GM21529 (cell line): ENCODE results near the gene TEX13A.
"Not testable (repeated sequence)": the region's sequence is repeated elsewhere in the genome, so short reads cannot be mapped to it uniquely, and the experiment has no call there.

Source experiments
- ATAC-seq: cut with Tn5 transposase; IDR thresholded peaks from one replicate; pipeline ENCODE4 v1.9.1; 2021; ENCODE audit not compliant: unreplicated experiment

Gene TEX13A

GRCh38 chrX:105220636-105221035 lies at the start of gene TEX13A:
TEX13A (minus strand) TSS chrX:105220694; CDS start chrX:105220397, 297 bp downstream.
- ATAC-seq: no peak

- ATAC-seq: no peak
These were observed 48.9 kb upstream of the TEX13A start for GRCh38 chrX:105269386-105269785.

- ATAC-seq: no peak
These were observed 46.7 kb upstream of the TEX13A start for GRCh38 chrX:105267167-105267566.

- ATAC-seq: no peak
These were observed 46.0 kb upstream of the TEX13A start for GRCh38 chrX:105266456-105266855.

- no peak for ATAC-seq
These were observed 44.6 kb upstream of the TEX13A start for GRCh38 chrX:105265093-105265492.

GRCh38 chrX:105263801-105264200 lies 43.3 kb upstream of the TEX13A start:
- ATAC-seq: no peak

- no peak for ATAC-seq
These were observed 42.7 kb upstream of the TEX13A start for GRCh38 chrX:105263171-105263570.

GRCh38 chrX:105260291-105261043 lies 40.0 kb upstream of the TEX13A start:
- no peak for ATAC-seq

GRCh38 chrX:105241056-105241455 lies 20.6 kb upstream of the TEX13A start:
- no peak for ATAC-seq

- not testable (repeated sequence) for ATAC-seq
These were observed 16.9 kb upstream of the TEX13A start for GRCh38 chrX:105237407-105237806.

GRCh38 chrX:105229146-105229545 lies 8.7 kb upstream of the TEX13A start:
- no peak for ATAC-seq

GRCh38 chrX:105228602-105229001 lies 8.1 kb upstream of the TEX13A start:
- ATAC-seq: no peak

- no peak for ATAC-seq
These were observed 6.0 kb upstream of the TEX13A start for GRCh38 chrX:105226499-105226898.

GRCh38 chrX:105221374-105221773 lies 880 bp upstream of the TEX13A start:
- no peak for ATAC-seq

GRCh38 chrX:105219454-105220401 lies 766 bp downstream of the TEX13A start:
- ATAC-seq: no peak

- ATAC-seq: no peak
These were observed 9.4 kb downstream of the TEX13A start for GRCh38 chrX:105211066-105211575.

GRCh38 chrX:105210258-105210657 lies 10.2 kb downstream of the TEX13A start:
- ATAC-seq: no peak

GRCh38 chrX:105209406-105209805 lies 11.1 kb downstream of the TEX13A start:
- ATAC-seq: no peak

- ATAC-seq: no peak
These were observed 28.6 kb downstream of the TEX13A start for GRCh38 chrX:105191878-105192277.

GRCh38 chrX:105190252-105190853 lies 30.1 kb downstream of the TEX13A start:
- no peak for ATAC-seq

GRCh38 chrX:105189093-105189492 lies 31.4 kb downstream of the TEX13A start:
- ATAC-seq: no peak
